Stimulated activated CD4-positive, alpha-beta T cell treated with anti-CD3 and anti-CD28 coated beads, TNF-alpha, amount 100 ng/mL, for 1 hour (primary cell): Measurements from ENCODE around the gene ATOSA.
A peak's percentile ranks its signal among the peaks of the same experiment; 100 is the strongest.

Experiments used
- DNase-seq, 3 donors: peaks; one replicate each; pipeline ENCODE4 v3.0.0-alpha.2; 2020; ENCODE audit warnings: low read depth in 3 of 3, low spot score in 1 of 3

ATOSA gene

GRCh38 chr15:52689562-52689961 is 10.4 kb upstream of the ATOSA start:
- DNase-seq, result no peak

GRCh38 chr15:52683580-52683979 is 4.4 kb upstream of the ATOSA start:
- DNase-seq, result no peak

- DNase-seq, result no peak
These were observed 3.6 kb upstream of the ATOSA start for GRCh38 chr15:52682781-52683180.

GRCh38 chr15:52682200-52682599 is 3.0 kb upstream of the ATOSA start:
- DNase-seq, result no peak

GRCh38 chr15:52681441-52681840 is 2.3 kb upstream of the ATOSA start:
- DNase-seq, result no peak

GRCh38 chr15:52680761-52681160 is 1.6 kb upstream of the ATOSA start:
- no peak for DNase-seq

- DNase-seq, result no peak
These were observed 828 bp upstream of the ATOSA start for GRCh38 chr15:52680041-52680391.

- peak in 2 of 3 donors; percentile 22 to 32 for DNase-seq
These were observed 538 bp downstream of the ATOSA start for GRCh38 chr15:52678468-52679231.

GRCh38 chr15:52677593-52678467 is 1.4 kb downstream of the ATOSA start:
- DNase-seq, result peak in 2 of 3 donors; percentile 9 to 16

- DNase-seq, result no peak
These were observed 4.4 kb downstream of the ATOSA start for GRCh38 chr15:52674831-52675230.

- DNase-seq, result no peak
These were observed 5.5 kb downstream of the ATOSA start for GRCh38 chr15:52673734-52674133.

- no peak for DNase-seq
These were observed 5.9 kb downstream of the ATOSA start for GRCh38 chr15:52673312-52673711.

- DNase-seq, result no peak
These were observed 6.5 kb downstream of the ATOSA start for GRCh38 chr15:52672661-52673060.

GRCh38 chr15:52670087-52670486 is 9.1 kb downstream of the ATOSA start:
- DNase-seq, result no peak

- no peak for DNase-seq
These were observed 11.1 kb downstream of the ATOSA start for GRCh38 chr15:52668133-52668532.

- no peak for DNase-seq
These were observed 11.6 kb downstream of the ATOSA start for GRCh38 chr15:52667597-52667996.

- no peak for DNase-seq
These were observed 15.5 kb downstream of the ATOSA start for GRCh38 chr15:52663536-52664294.

- no peak for DNase-seq
These were observed 17.3 kb downstream of the ATOSA start for GRCh38 chr15:52661909-52662308.

GRCh38 chr15:52660192-52660591 is 19.0 kb downstream of the ATOSA start:
- no peak for DNase-seq

GRCh38 chr15:52658955-52659354 is 20.2 kb downstream of the ATOSA start:
- no peak for DNase-seq

- no peak for DNase-seq
These were observed 21.9 kb downstream of the ATOSA start for GRCh38 chr15:52657338-52657737.

GRCh38 chr15:52656412-52656811 is 22.8 kb downstream of the ATOSA start:
- no peak for DNase-seq
